Left ventricle myocardium inferior (tissue), 1 donor: ENCODE measurements around the gene MAML3. TPM values are rescaled to one million over a fixed set of nuclear protein-coding genes. Genes with fewer than 3 reads are reported as not detected.

Source experiments
- DNase-seq: peaks from one replicate; pipeline ENCODE4 v3.0.0-alpha.2; 2020
- H3K27ac ChIP-seq: fragments of 200-600 bp; replicated peaks from 2 replicates; pipeline ENCODE4 v1.8.0; 2021
- H3K27me3 ChIP-seq: fragments of 200-600 bp; 2 replicates; pipeline ENCODE4 v1.8.0; 2021; ENCODE audit warnings: low read depth
- H3K36me3 ChIP-seq: fragments of 200-600 bp; 2 replicates; pipeline ENCODE4 v1.8.0; 2021
- H3K4me1 ChIP-seq: fragments of 200-600 bp; 2 replicates; pipeline ENCODE4 v1.8.0; 2021
- H3K4me3 ChIP-seq: fragments of 200-600 bp; 2 replicates; pipeline ENCODE4 v1.8.0; 2021; ENCODE audit warnings: mild to moderate bottlenecking, moderate library complexity
- H3K9me3 ChIP-seq: fragments of 200-600 bp; replicated peaks from 2 replicates; pipeline ENCODE4 v1.8.0; 2021
- CTCF ChIP-seq: fragments of 200-600 bp; IDR thresholded peaks from 2 replicates; pipeline ENCODE4 v1.8.0; 2021; ENCODE audit warnings: antibody characterized with exemption, mild to moderate bottlenecking, borderline replicate concordance
- intact Hi-C: fragments of 100-400 bp; cut with micrococcal nuclease; formaldehyde crosslinking; loops from one replicate; pipeline ENCODE4 v1.11.0; 2022
- total RNA-seq: library from RNA; stranded (reverse); fragmentation: NEBNext Ultra II Directional; extraction: Animal tissue kit (Norgen Biotek cat#: 25700); gene quantifications from one replicate; pipeline ENCODE4 v1.2.1, GENCODE V29; 2021
- donor health status: DM: no; HTN: yes; CAD: no; lungs with severe emphysema.

The MAML3 gene
- total RNA-seq, 1 donor from 2014 or later: 2.6 TPM

- no peak overlapping the region for H3K4me3 ChIP-seq
- peaks cover 15% of the 10 kb centered on the region for H3K4me1 ChIP-seq
- H3K27me3 ChIP-seq: no peaks in the 10 kb centered on the region
- H3K27ac ChIP-seq: no peak overlapping the region
- TF ChIP-seq CTCF: no peak
- no peaks in the 10 kb centered on the region for H3K36me3 ChIP-seq
- DNase-seq: no peak
- intact Hi-C loops: no loop called here
- no peaks in the 10 kb centered on the region for H3K9me3 ChIP-seq
These were observed 354.4 kb downstream of the MAML3 start for GRCh38 chr4:139799615-139800014.

GRCh38 chr4:139798456-139798855 is 355.5 kb downstream of the MAML3 start:
- peaks cover 24% of the 10 kb centered on the region for H3K4me1 ChIP-seq

GRCh38 chr4:139797287-139797686 is 356.7 kb downstream of the MAML3 start:
- no peak overlapping the region for H3K27ac ChIP-seq
- TF ChIP-seq CTCF: no peak

More at GRCh38 chr4:139798456-139798855, 355.5 kb downstream of the MAML3 start:
- TF ChIP-seq CTCF: no peak
- H3K4me3 ChIP-seq: no peak overlapping the region
- intact Hi-C loops: no loop called here
- H3K27me3 ChIP-seq: no peaks in the 10 kb centered on the region
- H3K9me3 ChIP-seq: no peaks in the 10 kb centered on the region
- no peaks in the 10 kb centered on the region for H3K36me3 ChIP-seq
- DNase-seq: no peak
- no peak overlapping the region for H3K27ac ChIP-seq

GRCh38 chr4:139795527-139796314 is 358.3 kb downstream of the MAML3 start:
- no peak for DNase-seq
- intact Hi-C loops: no loop called here
- H3K27me3 ChIP-seq: no peaks in the 10 kb centered on the region
- H3K4me3 ChIP-seq: no peak overlapping the region
- no peaks in the 10 kb centered on the region for H3K9me3 ChIP-seq
- no peak for TF ChIP-seq CTCF
- H3K36me3 ChIP-seq: no peaks in the 10 kb centered on the region
- H3K27ac ChIP-seq: no peak overlapping the region
- H3K4me1 ChIP-seq: peaks cover 29% of the 10 kb centered on the region

More at GRCh38 chr4:139797287-139797686, 356.7 kb downstream of the MAML3 start:
- no peak overlapping the region for H3K4me3 ChIP-seq
- DNase-seq: no peak
- no peaks in the 10 kb centered on the region for H3K36me3 ChIP-seq
- H3K4me1 ChIP-seq: peaks cover 24% of the 10 kb centered on the region
- intact Hi-C loops: no loop called here
- H3K9me3 ChIP-seq: no peaks in the 10 kb centered on the region
- H3K27me3 ChIP-seq: no peaks in the 10 kb centered on the region

GRCh38 chr4:139794158-139794954 is 359.6 kb downstream of the MAML3 start:
- Histone ChIP-seq H3K4me3 (no peak overlapping the region), H3K27me3 (no peaks in the 10 kb centered on the region), H3K9me3 (no peaks in the 10 kb centered on the region), H3K36me3 (no peaks in the 10 kb centered on the region), H3K27ac (no peak overlapping the region), H3K4me1 (peaks cover 29% of the 10 kb centered on the region)
- DNase-seq: no peak
- intact Hi-C loops: no loop called here
- no peak for TF ChIP-seq CTCF
